Thoracic aorta (tissue), 2 donors: ENCODE results near the gene GRAP2. TPM values are rescaled to one million over a fixed set of nuclear protein-coding genes. Genes with fewer than 3 reads are reported as not detected.
"Not testable (repeated sequence)": the region's sequence is repeated elsewhere in the genome, so short reads cannot be mapped to it uniquely, and the experiment has no call there.

Source experiments
- ATAC-seq: fragments of 150-250 bp; one replicate; pipeline ENCODE4 v1.8.0; 2017; ENCODE audit warnings: low read depth; ENCODE audit not compliant: insufficient number of reproducible peaks, low FRiP score
- DNase-seq: peaks from one replicate; pipeline ENCODE4 v3.0.0-alpha.2; 2020; ENCODE audit warnings: low spot score
- H3K27ac ChIP-seq, 2 donors: fragments of 200-600 bp; sonication (generic); 1 replicate in 1 of 2; 2 replicates in 1 of 2; pipeline ENCODE4 v1.5.1; 2016; ENCODE audit warnings: mild to moderate bottlenecking in 2 of 2, moderate library complexity in 2 of 2
- H3K27me3 ChIP-seq: fragments of 200-600 bp; sonication (generic); replicated peaks from 2 replicates; pipeline ENCODE4 v1.6.0; 2016; ENCODE audit warnings: mild to moderate bottlenecking; ENCODE audit not compliant: insufficient read depth
- H3K36me3 ChIP-seq: fragments of 200-600 bp; sonication (generic); one replicate; pipeline ENCODE4 v1.5.1; 2016
- H3K4me1 ChIP-seq, 2 donors: fragments of 200-600 bp; sonication (generic); 1 replicate in 1 of 2; 2 replicates in 1 of 2; pipeline versions ENCODE4 v1.5.1 to v1.6.0; 2016; ENCODE audit warnings: low read depth in 2 of 2, mild to moderate bottlenecking in 1 of 2; ENCODE audit not compliant: control insufficient read depth in 1 of 2
- H3K4me3 ChIP-seq: fragments of 200-600 bp; sonication (generic); 2 replicates; pipeline ENCODE4 v1.5.1; 2016; ENCODE audit warnings: mild to moderate bottlenecking
- H3K9me3 ChIP-seq: fragments of 200-600 bp; sonication (generic); 2 replicates; pipeline ENCODE4 v1.5.1; 2016
- CTCF ChIP-seq: fragments of 200-600 bp; sonication (generic); IDR thresholded peaks from one replicate; pipeline ENCODE4 v1.5.1; 2019; ENCODE audit warnings: antibody characterized with exemption
- total RNA-seq, 2 donors: library from RNA; depleted of rRNA; stranded (reverse); fragments of >200 nt; gene quantifications; one replicate each; pipeline versions ENCODE4 v1.1.0 to v1.2.3, GENCODE V29; 2016

GRAP2 gene
- total RNA-seq, 2 donors from 2014 or later: 1.8 TPM

- no peak for TF ChIP-seq CTCF
- peaks cover 3% of the 10 kb centered on the region for H3K27me3 ChIP-seq
- H3K36me3 ChIP-seq: no peaks in the 10 kb centered on the region
- no peak overlapping the region for H3K27ac ChIP-seq
- DNase-seq (no peak), ATAC-seq (no peak)
- H3K9me3 ChIP-seq: no peaks in the 10 kb centered on the region
- no peaks in the 10 kb centered on the region for H3K4me1 ChIP-seq
- H3K4me3 ChIP-seq: no peak overlapping the region
These were observed 45.8 kb downstream of the GRAP2 start for GRCh38 chr22:39946503-39947219.

DNA sequence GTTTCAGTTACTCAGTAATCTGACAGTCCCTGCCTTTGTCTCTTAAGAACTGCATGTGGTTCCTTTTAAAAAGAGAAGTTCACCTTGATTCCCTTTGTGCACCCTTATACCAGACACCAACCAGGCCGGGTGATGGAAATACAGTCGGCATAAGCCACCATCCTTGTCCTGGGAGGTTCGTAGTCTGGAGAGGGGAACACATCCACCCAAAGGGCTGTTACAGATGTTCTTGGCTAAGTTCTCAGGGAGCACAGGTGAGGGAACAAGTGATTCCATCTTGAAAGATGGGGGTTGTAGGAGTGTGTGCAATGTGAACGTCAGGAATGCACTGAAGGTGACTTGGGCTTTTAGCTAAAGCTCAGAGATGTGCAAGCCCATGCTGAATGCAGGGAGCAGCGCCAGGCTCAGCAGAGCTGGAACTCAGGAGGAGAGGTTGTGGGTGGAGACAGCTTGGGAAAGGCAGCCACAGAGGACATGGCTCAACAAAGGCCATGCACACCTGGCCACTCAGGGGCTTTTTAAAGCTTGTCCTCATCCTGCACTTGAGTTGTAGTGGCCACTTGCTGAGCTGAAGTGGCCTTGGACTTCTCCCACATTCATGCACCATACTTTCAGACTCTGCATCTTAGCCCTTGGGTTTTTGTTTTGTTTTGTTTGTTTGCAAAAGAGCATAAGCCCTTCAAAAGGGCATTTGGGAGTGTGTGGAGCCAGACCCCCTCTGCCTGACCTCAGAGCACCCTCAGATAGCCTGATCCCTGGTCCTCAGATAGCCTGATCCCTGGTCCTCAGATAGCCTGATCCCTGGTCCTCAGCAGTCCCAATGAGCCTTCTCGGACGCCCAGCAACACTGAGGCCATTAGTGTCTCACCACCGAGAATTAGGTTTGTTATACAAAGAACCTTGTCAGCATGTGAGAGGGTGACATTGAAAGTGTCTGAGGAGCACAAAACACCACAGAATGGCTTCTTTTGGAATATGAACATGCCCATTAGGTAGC lies 46.6 kb downstream of the GRAP2 start:
- ATAC-seq (no peak), DNase-seq (no peak)
- H3K4me1 ChIP-seq: no peaks in the 10 kb centered on the region
- no peak overlapping the region for H3K4me3 ChIP-seq
- peaks cover 3% of the 10 kb centered on the region for H3K27me3 ChIP-seq
- H3K36me3 ChIP-seq: no peaks in the 10 kb centered on the region
- no peak for TF ChIP-seq CTCF
- no peaks in the 10 kb centered on the region for H3K9me3 ChIP-seq
- H3K27ac ChIP-seq: no peak overlapping the region

DNA sequence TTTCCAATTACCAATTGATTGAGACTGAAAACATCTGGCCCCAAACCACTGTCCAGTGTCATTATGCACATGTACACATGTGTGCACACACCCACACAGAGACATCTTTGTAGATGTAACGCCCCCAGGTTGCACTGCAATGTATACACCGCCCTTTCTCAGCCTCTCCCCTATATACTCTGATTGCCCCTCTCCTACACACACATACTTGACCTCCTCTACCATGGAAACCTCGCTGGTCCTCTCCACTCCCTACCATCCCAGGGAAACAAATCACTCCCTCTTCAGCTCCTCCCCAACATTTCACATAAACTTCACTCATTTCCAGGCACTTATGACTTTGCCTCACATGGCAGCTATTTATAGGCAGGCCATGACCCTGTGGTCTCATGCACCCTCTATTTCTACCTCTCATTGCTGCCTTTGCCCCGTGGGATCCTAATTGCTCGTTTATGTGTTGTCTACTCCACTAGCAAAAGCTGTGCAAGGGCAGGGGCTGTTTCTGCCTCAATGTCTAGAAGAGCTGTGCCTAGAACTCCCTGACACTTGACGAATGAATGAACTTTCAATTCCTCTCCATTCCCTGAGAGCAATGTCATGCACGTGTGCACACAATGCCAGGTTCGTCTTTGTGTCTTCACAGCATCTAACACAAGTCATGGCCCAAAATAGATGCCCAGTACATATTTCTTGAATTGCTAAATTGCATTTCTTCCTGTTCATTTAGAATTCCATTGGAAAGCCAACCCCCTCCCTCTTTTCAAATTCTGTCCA lies 49.3 kb downstream of the GRAP2 start:
- DNase-seq: no peak
- no peak overlapping the region for H3K4me3 ChIP-seq
- H3K27ac ChIP-seq: no peak overlapping the region
- H3K27me3 ChIP-seq: peaks cover 3% of the 10 kb centered on the region
- no peaks in the 10 kb centered on the region for H3K36me3 ChIP-seq
- no peaks in the 10 kb centered on the region for H3K4me1 ChIP-seq
- H3K9me3 ChIP-seq: no peaks in the 10 kb centered on the region
- TF ChIP-seq CTCF: no peak
- ATAC-seq: no peak

GRCh38 chr22:39951603-39952293 lies 50.9 kb downstream of the GRAP2 start:
- H3K27me3 ChIP-seq, ATAC-seq: not testable (repeated sequence)

GRCh38 chr22:39952347-39952746 lies 51.5 kb downstream of the GRAP2 start:
- ATAC-seq (no peak), DNase-seq (no peak)
- TF ChIP-seq CTCF: no peak
- Histone ChIP-seq H3K4me1 (no peaks in the 10 kb centered on the region), H3K27me3 (peaks cover 3% of the 10 kb centered on the region), H3K27ac (no peak overlapping the region), H3K36me3 (no peaks in the 10 kb centered on the region), H3K4me3 (no peak overlapping the region), H3K9me3 (no peaks in the 10 kb centered on the region)

More at GRCh38 chr22:39951603-39952293, 50.9 kb downstream of the GRAP2 start:
- not testable (repeated sequence) for H3K4me1 ChIP-seq, H3K36me3 ChIP-seq, H3K4me3 ChIP-seq, DNase-seq, H3K27ac ChIP-seq, H3K9me3 ChIP-seq
